ENCODE measurements around the gene TUFT1. TPM values are rescaled to one million over a fixed set of nuclear protein-coding genes. Genes with fewer than 3 reads are reported as not detected.
"Not testable (repeated sequence)": the region's sequence is repeated elsewhere in the genome, so short reads cannot be mapped to it uniquely, and the experiment has no call there.

TUFT1 gene
- total RNA-seq, 4 donors from 2014 or later = 3.3 to 8.1 (median 5.3) TPM

- Histone ChIP-seq H3K27ac (no peak overlapping the region), H3K9me3 (peaks cover 0 to 1% (median 0%) of the 10 kb centered on the region in 4 donors), H3K27me3 (no peaks in the 10 kb centered on the region), H3K4me1 (peaks cover 0 to 8% (median 0%) of the 10 kb centered on the region in 4 donors), H3K4me3 (no peak overlapping the region), H3K36me3 (no peaks in the 10 kb centered on the region)
- DNase-seq (ENCODE audit: low spot score in 2 of 2) = no peak
- no peak for TF ChIP-seq POLR2A (IDR thresholded peaks at IDR 0.05)
- no peak for TF ChIP-seq EP300 (IDR thresholded peaks at IDR 0.05)
- no peak for TF ChIP-seq CTCF (IDR thresholded peaks at IDR 0.05)
- 81 to 89% methylated on average over 5 of the region's 5 CpGs for WGBS, 2 donors
Observed at GRCh38 chr1:151596166-151596953, 56.3 kb downstream of the TUFT1 start.

GRCh38 chr1:151602550-151602949, 62.4 kb downstream of the TUFT1 start:
- not testable (repeated sequence) for H3K27me3 ChIP-seq; DNase-seq (ENCODE audit: low spot score in 2 of 2); H3K4me1 ChIP-seq; H3K27ac ChIP-seq; H3K4me3 ChIP-seq; H3K9me3 ChIP-seq; H3K36me3 ChIP-seq
- 81 to 89% methylated on average over 5 of the region's 5 CpGs for WGBS, 2 donors

- no peak for TF ChIP-seq EP300 (IDR thresholded peaks at IDR 0.05)
- no peak for TF ChIP-seq POLR2A (IDR thresholded peaks at IDR 0.05)
- no peak for TF ChIP-seq CTCF (IDR thresholded peaks at IDR 0.05)
- no peak overlapping the region for H3K27ac ChIP-seq
- 70 to 79% methylated on average over 2 of the region's 2 CpGs for WGBS, 2 donors
Observed at GRCh38 chr1:151604291-151604690, 64.2 kb downstream of the TUFT1 start.

GRCh38 chr1:151606384-151606783, 66.3 kb downstream of the TUFT1 start:
- no peak overlapping the region for H3K27ac ChIP-seq
- no peaks in the 10 kb centered on the region for H3K9me3 ChIP-seq
- H3K27me3 ChIP-seq = peaks cover 0 to 6% of the 10 kb centered on the region in 2 donors
- DNase-seq (ENCODE audit: low spot score in 2 of 2) = no peak
- no peak overlapping the region for H3K4me3 ChIP-seq
- no peaks in the 10 kb centered on the region for H3K36me3 ChIP-seq
- TF ChIP-seq CTCF (IDR thresholded peaks at IDR 0.05) = no peak
- no peak for TF ChIP-seq EP300 (IDR thresholded peaks at IDR 0.05)
- peaks cover 0 to 13% (median 0%) of the 10 kb centered on the region in 4 donors for H3K4me1 ChIP-seq

More at GRCh38 chr1:151604291-151604690, 64.2 kb downstream of the TUFT1 start:
- Histone ChIP-seq H3K4me1 (peaks cover 0 to 8% (median 0%) of the 10 kb centered on the region in 4 donors), H3K4me3 (no peak overlapping the region), H3K27me3 (peaks cover 0 to 6% of the 10 kb centered on the region in 2 donors), H3K36me3 (no peaks in the 10 kb centered on the region), H3K9me3 (no peaks in the 10 kb centered on the region)
- no peak for DNase-seq (ENCODE audit: low spot score in 2 of 2)

- H3K4me3 ChIP-seq = no peak overlapping the region
- H3K4me1 ChIP-seq = peaks cover 0 to 16% (median 0%) of the 10 kb centered on the region in 4 donors
- no peak for DNase-seq (ENCODE audit: low spot score in 2 of 2)
- H3K36me3 ChIP-seq = no peaks in the 10 kb centered on the region
- no peak overlapping the region for H3K27ac ChIP-seq
- TF ChIP-seq CTCF (IDR thresholded peaks at IDR 0.05) (no peak), EP300 (IDR thresholded peaks at IDR 0.05) (no peak), POLR2A (IDR thresholded peaks at IDR 0.05) (no peak)
- peaks cover 0 to 6% of the 10 kb centered on the region in 2 donors for H3K27me3 ChIP-seq
- H3K9me3 ChIP-seq = no peaks in the 10 kb centered on the region
- 78 to 82% methylated on average over 3 of the region's 3 CpGs for WGBS, 2 donors
Observed at GRCh38 chr1:151606857-151607256, 66.7 kb downstream of the TUFT1 start.

Data from tibial nerve (tissue), 4 donors.